ENCODE data around the gene NEB.
"Not testable (repeated sequence)": the region's sequence is repeated elsewhere in the genome, so short reads cannot be mapped to it uniquely, and the experiment has no call there.

The NEB gene

GRCh38 chr2:151760139-151760650, 25.9 kb upstream of the NEB start:
- peak; percentile 28 for DNase-seq (ENCODE audit: low read depth)
- H3K4me3 ChIP-seq (ENCODE audit: low read length), result no peak overlapping the region
- no peak for TF ChIP-seq CTCF (conservative IDR thresholded peaks at IDR 0.05; ENCODE audit: low read depth, low read length)

DNA sequence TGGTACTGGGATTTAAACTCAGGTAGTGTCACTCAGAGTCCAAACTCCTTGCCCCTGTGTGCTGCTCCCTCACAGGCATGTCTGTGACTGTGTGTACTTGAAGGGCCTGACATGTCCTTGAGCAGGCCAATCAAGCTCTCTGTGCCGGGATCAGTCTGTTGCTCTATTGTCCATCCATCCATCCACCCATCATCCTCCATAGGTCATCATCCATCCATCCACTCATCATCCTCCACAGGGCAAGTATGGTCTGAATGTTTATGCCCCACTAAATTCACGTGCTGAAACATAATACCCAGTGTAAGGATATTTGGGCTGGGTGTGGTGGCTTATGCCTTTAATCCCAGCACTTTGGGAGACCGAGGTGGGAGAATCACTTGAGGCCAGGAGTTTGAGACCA, 24.5 kb upstream of the NEB start:
- H3K4me3 ChIP-seq (ENCODE audit: low read length), result no peak overlapping the region
- TF ChIP-seq CTCF (conservative IDR thresholded peaks at IDR 0.05; ENCODE audit: low read depth, low read length), result no peak
- DNase-seq (ENCODE audit: low read depth), result no peak

DNA sequence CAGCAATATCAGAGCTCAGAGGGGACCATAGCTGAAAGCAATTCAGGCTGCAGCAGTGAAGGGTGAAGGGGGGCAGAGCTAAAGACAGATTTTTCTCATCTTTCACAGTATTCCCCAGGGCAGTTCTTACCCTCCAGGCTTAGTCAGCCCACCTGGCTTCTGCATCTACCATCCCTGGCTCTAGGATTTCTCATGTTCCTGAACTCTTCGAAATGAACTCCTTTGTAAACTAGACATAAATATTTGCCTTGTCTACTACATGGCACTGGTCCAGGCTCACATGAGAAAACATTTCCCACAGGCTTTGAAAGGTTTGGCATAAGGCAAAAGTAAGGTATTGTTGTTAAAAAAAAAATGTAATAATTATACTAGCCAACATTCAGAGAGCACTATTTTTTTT, 23.6 kb upstream of the NEB start:
- no peak for TF ChIP-seq CTCF (conservative IDR thresholded peaks at IDR 0.05; ENCODE audit: low read depth, low read length)
- H3K4me3 ChIP-seq (ENCODE audit: low read length), result no peak overlapping the region
- no peak for DNase-seq (ENCODE audit: low read depth)

GRCh38 chr2:151756820-151757219, 22.5 kb upstream of the NEB start:
- no peak overlapping the region for H3K4me3 ChIP-seq (ENCODE audit: low read length)
- DNase-seq (ENCODE audit: low read depth), result no peak
- TF ChIP-seq CTCF (conservative IDR thresholded peaks at IDR 0.05; ENCODE audit: low read depth, low read length), result no peak

GRCh38 chr2:151754253-151754897, 20.1 kb upstream of the NEB start:
- DNase-seq (ENCODE audit: low read depth), result no peak
- no peak overlapping the region for H3K4me3 ChIP-seq (ENCODE audit: low read length)
- TF ChIP-seq CTCF (conservative IDR thresholded peaks at IDR 0.05; ENCODE audit: low read depth, low read length), result no peak

DNA sequence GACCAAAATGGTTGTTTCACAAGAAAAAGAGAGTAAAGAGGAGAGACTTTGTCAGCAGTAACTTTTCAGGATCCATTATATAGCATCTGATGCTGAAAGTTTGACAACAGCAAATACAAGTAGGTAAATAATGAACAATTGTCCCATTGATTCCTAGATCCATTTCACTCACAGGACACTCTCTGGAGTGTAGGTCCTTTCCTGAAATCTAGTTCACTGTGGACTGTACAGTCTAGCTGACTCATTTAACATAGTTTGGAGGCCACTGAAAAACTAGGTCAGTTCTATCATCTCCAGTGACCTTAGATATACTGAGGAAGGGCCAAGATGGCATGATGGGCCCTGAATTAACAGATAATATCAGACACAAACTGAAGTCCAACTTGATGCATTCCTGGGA, 19.3 kb upstream of the NEB start:
- H3K4me3 ChIP-seq (ENCODE audit: low read length), result no peak overlapping the region
- TF ChIP-seq CTCF (conservative IDR thresholded peaks at IDR 0.05; ENCODE audit: low read depth, low read length), result no peak
- DNase-seq (ENCODE audit: low read depth), result no peak

DNA sequence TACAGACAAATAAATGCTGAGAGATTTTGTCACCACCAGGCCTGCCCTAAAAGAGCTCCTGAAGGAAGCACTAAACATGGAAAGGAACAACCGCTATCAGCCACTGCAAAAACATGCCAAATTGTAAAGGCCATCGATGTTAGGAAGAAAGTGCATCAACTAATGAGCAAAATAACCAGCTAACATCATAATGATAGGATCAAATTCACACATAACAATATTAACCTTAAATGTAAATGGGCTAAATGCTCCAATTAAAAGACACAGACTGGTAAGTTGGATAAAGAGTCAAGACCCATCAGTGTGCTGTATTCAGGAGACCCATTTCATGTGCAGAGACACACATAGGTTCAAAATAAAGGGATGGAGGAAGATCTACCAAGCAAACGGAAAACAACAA, 11.0 kb upstream of the NEB start:
- H3K4me3 ChIP-seq (ENCODE audit: low read length); DNase-seq (ENCODE audit: low read depth): not testable (repeated sequence)
